Psoas muscle (tissue), 8 donors: ENCODE measurements around the gene JAM3. TPM values are rescaled to one million over a fixed set of nuclear protein-coding genes. Genes with fewer than 3 reads are reported as not detected.

ENCODE experiments used
- ATAC-seq, 4 donors: fragments of 200-7000 bp; cut with Tn5 transposase; one replicate each; pipeline ENCODE4 v1.9.1; 2020; ENCODE audit warnings: moderate library complexity in 3 of 4, mild to moderate bottlenecking in 2 of 4
- DNase-seq, 2 donors: peaks; one replicate each; pipeline ENCODE4 v3.0.0-alpha.2; 2020
- H3K27ac ChIP-seq: fragments of 200-600 bp; one replicate; pipeline ENCODE4 v1.8.0; 2022
- H3K27me3 ChIP-seq, 3 donors: fragments of 200-600 bp in 1 of 3; one replicate each; pipeline versions ENCODE4 v1.6.1 to v1.8.0; 2013 to 2022; ENCODE audit warnings: low read length in 2 of 3, mild to moderate bottlenecking in 2 of 3, moderate library complexity in 1 of 3; ENCODE audit not compliant: insufficient read depth in 3 of 3
- H3K36me3 ChIP-seq, 2 donors: fragments of 200-600 bp in 1 of 2; one replicate each; pipeline versions ENCODE4 v1.6.1 to v1.8.0; 2013 to 2022; ENCODE audit warnings: low read depth in 1 of 2, mild to moderate bottlenecking in 1 of 2, moderate library complexity in 1 of 2; ENCODE audit not compliant: insufficient read depth in 1 of 2
- H3K4me1 ChIP-seq: fragments of 200-600 bp; one replicate; pipeline ENCODE4 v1.8.0; 2022
- H3K4me3 ChIP-seq: fragments of 200-600 bp; one replicate; pipeline ENCODE4 v1.8.0; 2022; ENCODE audit warnings: mild to moderate bottlenecking
- H3K9me3 ChIP-seq: fragments of 200-600 bp; one replicate; pipeline ENCODE4 v1.8.0; 2022
- WGBS, 3 donors: extraction: QIAGEN DNeasy Blood & Tissue Kit; methylation state at CpG; one replicate each; pipeline versions ENCODE4 v1.1.6 to v1.1.7; 2013; 5-methylcytosine and 5-hydroxymethylcytosine counted together
- intact Hi-C, 2 donors: fragments of 100-400 bp; cut with DNase I; formaldehyde crosslinking; loops; one replicate each; pipeline versions ENCODE4 v1.11.0 to v1.14.2; 2022
- polyA plus RNA-seq, 3 donors: library from polyadenylated mRNA; stranded (reverse); fragments of 200-250 nt; gene quantifications; one replicate each; pipeline ENCODE4 v1.2.3, GENCODE V29; 2013
- total RNA-seq, 4 donors: library from RNA; stranded (reverse); fragmentation: NEBNext Ultra II Directional in 2 of 4; extraction: Animal tissue kit (Norgen Biotek cat#: 25700) in 2 of 4; gene quantifications; one replicate each; pipeline versions ENCODE4 v1.2.1 to v1.2.4, GENCODE V29; 2021 to 2023
- TF ChIP-seq, protein P1 (sequence below): fragments of 200-600 bp; IDR thresholded peaks from one replicate; pipeline ENCODE4 v1.8.0; 2022; ENCODE audit warnings: antibody characterized with exemption
- donor health status: healthy with polysubstance abuse.
- donor health status: DM: no; HTN: no; CAD: no; lungs with moderate emphysema.
- donor health status: Bipolar disorder and iron deficiency.
- donor health status: healthy.
- donor health status: DM: yes; HTN: yes; CAD: no.
- donor health status: DM: no; HTN: no; CAD: no.
- donor health status: DM: no; HTN: no; CAD: no.
- donor health status: DM: yes; HTN: yes; CAD: no.

The JAM3 gene
- total and polyA plus RNA-seq, 7 donors = 2.4 to 12.7 (median 5.8) TPM

GRCh38 chr11:134033276-134033675, 35.6 kb upstream of the JAM3 start:
- TF ChIP-seq, protein P1, sequence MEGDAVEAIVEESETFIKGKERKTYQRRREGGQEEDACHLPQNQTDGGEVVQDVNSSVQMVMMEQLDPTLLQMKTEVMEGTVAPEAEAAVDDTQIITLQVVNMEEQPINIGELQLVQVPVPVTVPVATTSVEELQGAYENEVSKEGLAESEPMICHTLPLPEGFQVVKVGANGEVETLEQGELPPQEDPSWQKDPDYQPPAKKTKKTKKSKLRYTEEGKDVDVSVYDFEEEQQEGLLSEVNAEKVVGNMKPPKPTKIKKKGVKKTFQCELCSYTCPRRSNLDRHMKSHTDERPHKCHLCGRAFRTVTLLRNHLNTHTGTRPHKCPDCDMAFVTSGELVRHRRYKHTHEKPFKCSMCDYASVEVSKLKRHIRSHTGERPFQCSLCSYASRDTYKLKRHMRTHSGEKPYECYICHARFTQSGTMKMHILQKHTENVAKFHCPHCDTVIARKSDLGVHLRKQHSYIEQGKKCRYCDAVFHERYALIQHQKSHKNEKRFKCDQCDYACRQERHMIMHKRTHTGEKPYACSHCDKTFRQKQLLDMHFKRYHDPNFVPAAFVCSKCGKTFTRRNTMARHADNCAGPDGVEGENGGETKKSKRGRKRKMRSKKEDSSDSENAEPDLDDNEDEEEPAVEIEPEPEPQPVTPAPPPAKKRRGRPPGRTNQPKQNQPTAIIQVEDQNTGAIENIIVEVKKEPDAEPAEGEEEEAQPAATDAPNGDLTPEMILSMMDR = no peak
- peak overlapping the region; percentile 74 for H3K27ac ChIP-seq
- H3K4me1 ChIP-seq = peaks cover 29% of the 10 kb centered on the region
- DNase-seq (no peak), ATAC-seq (no peak)
- no peaks in the 10 kb centered on the region for H3K36me3 ChIP-seq
- no peaks in the 10 kb centered on the region for H3K27me3 ChIP-seq
- no peaks in the 10 kb centered on the region for H3K9me3 ChIP-seq
- WGBS, 3 donors = 49 to 69% (median 55%) methylated on average over 9 of the region's 9 CpGs
- intact Hi-C loops = no loop called here
- H3K4me3 ChIP-seq = no peak overlapping the region

- WGBS, 3 donors = 5 to 8% (median 7%) methylated on average over 17 of the region's 17 CpGs
- Histone ChIP-seq H3K27ac (peak overlapping the region; percentile 74), H3K4me3 (peak overlapping the region; percentile 53), H3K4me1 (peaks cover 32% of the 10 kb centered on the region), H3K27me3 (no peaks in the 10 kb centered on the region), H3K9me3 (no peaks in the 10 kb centered on the region), H3K36me3 (no peaks in the 10 kb centered on the region)
- DNase-seq (peak; percentile 75 to 82), ATAC-seq (peak; percentile 80 to 88 (median 85))
- TF ChIP-seq, protein P1 = no peak
- intact Hi-C loops = no loop called here
Measured at GRCh38 chr11:134033696-134034491, 35.0 kb upstream of the JAM3 start.

GRCh38 chr11:134034496-134035381, 34.1 kb upstream of the JAM3 start:
- no peak for ATAC-seq
- DNase-seq = no peak
- intact Hi-C loops = no loop called here

DNA sequence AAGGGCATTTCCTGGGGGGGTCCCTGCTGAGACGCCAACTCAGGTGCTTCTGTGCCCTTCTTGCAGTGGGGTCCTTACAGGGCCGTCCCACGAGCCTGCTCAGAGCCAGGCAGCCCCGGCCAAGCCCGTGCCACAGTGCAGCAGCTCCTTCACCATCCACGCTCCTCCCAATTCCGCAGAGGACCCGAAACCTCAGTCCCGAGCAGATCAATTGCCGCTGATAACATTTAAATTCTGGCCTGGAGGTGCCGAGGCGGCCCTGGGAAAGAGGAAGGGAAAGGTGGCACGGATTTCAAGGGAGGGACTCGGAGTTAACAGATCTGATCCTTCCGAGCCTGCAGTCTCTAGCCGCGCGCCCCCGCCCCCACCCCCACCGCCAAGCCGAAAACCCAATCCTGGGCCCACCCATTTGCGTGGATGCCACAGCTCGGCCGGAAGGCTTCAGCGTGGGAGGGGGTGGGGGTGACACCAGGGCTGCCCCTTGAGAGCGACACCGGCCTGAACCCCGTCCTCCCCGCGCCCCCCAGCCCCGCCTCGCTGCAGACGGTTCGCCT, 32.3 kb upstream of the JAM3 start:
- Histone ChIP-seq H3K9me3 (no peaks in the 10 kb centered on the region), H3K36me3 (no peaks in the 10 kb centered on the region), H3K4me3 (peak overlapping the region; percentile 74), H3K4me1 (peaks cover 42% of the 10 kb centered on the region), H3K27me3 (no peaks in the 10 kb centered on the region), H3K27ac (peak overlapping the region; percentile 67)
- TF ChIP-seq, protein P1 = no peak
- intact Hi-C loops = no loop called here
- no peak for DNase-seq
- no peak for ATAC-seq
- 25 to 48% (median 30%) methylated on average over 27 to 34 of the region's 34 CpGs for WGBS, 3 donors

More at GRCh38 chr11:134034496-134035381, 34.1 kb upstream of the JAM3 start:
- Histone ChIP-seq H3K4me3 (no peak overlapping the region), H3K4me1 (peaks cover 39% of the 10 kb centered on the region), H3K27me3 (no peaks in the 10 kb centered on the region), H3K36me3 (no peaks in the 10 kb centered on the region), H3K9me3 (no peaks in the 10 kb centered on the region), H3K27ac (peak overlapping the region; percentile 74)
- TF ChIP-seq, protein P1 = no peak
- 58 to 64% (median 61%) methylated on average over 15 of the region's 15 CpGs for WGBS, 3 donors
